Esophagus muscularis mucosa (tissue), 4 donors: ENCODE measurements around the gene NR1H2. TPM values are rescaled to one million over a fixed set of nuclear protein-coding genes. Genes with fewer than 3 reads are reported as not detected.

Experiments
- DNase-seq: peaks from one replicate; pipeline ENCODE4 v3.0.0-alpha.2; 2017; ENCODE audit errors: extremely low spot score
- H3K27ac ChIP-seq, 4 donors: fragments of 200-600 bp; sonication (generic); replicated peaks in 1 of 4; 1 replicate in 3 of 4; 2 replicates in 1 of 4; pipeline ENCODE4 v1.5.1; 2016 to 2019; ENCODE audit warnings: mild to moderate bottlenecking in 1 of 4
- H3K27me3 ChIP-seq, 4 donors: fragments of 200-600 bp; sonication (generic); one replicate each; pipeline versions ENCODE4 v1.5.1 to v1.6.0; 2016 to 2019
- H3K36me3 ChIP-seq, 4 donors: fragments of 200-600 bp; sonication (generic); one replicate each; pipeline ENCODE4 v1.5.1; 2016 to 2019
- H3K4me1 ChIP-seq, 4 donors: fragments of 200-600 bp; sonication (generic); one replicate each; pipeline ENCODE4 v1.5.1; 2016 to 2019
- H3K4me3 ChIP-seq, 4 donors: fragments of 200-600 bp; sonication (generic); 1 replicate in 2 of 4; 2 replicates in 2 of 4; pipeline ENCODE4 v1.5.1; 2016 to 2019; ENCODE audit warnings: mild to moderate bottlenecking in 4 of 4, moderate library complexity in 1 of 4
- H3K9me3 ChIP-seq, 4 donors: fragments of 200-600 bp; sonication (generic); 1 replicate in 3 of 4; 2 replicates in 1 of 4; pipeline ENCODE4 v1.5.1; 2016 to 2019
- EP300 ChIP-seq: sonication (generic); formaldehyde crosslinking; IDR thresholded peaks from one replicate; pipeline ENCODE4 v1.6.1; 2017; ENCODE audit warnings: antibody characterized with exemption
- POLR2A ChIP-seq: fragments of 450-650 bp; IDR thresholded peaks from one replicate; pipeline ENCODE4 v1.6.1; 2017; ENCODE audit warnings: antibody characterized with exemption, moderate library complexity, mild to moderate bottlenecking, low read depth
- POLR2AphosphoS5 ChIP-seq, 2 donors: sonication (generic); formaldehyde crosslinking; IDR thresholded peaks; one replicate each; pipeline ENCODE4 v1.6.1; 2017; ENCODE audit warnings: antibody characterized with exemption in 2 of 2
- WGBS: methylation state at CpG from one replicate; pipeline ENCODE4 v1.1.5; 2018; 5-methylcytosine and 5-hydroxymethylcytosine counted together
- intact Hi-C: fragments of 100-400 bp; cut with DNase I; formaldehyde crosslinking; loops from one replicate; pipeline ENCODE4 v1.15.1; 2023
- total RNA-seq, 4 donors: library from RNA; depleted of rRNA; stranded (reverse); fragments of >200 nt; gene quantifications; one replicate each; pipeline versions ENCODE4 v1.1.0 to v1.2.1, GENCODE V29; 2016
- TF ChIP-seq, protein P1 (sequence below), 3 experiments: fragments of 200-600 bp in 2 of 3; fragments of 450-650 bp in 1 of 3; sonication (generic) in 2 of 3; IDR thresholded peaks; one replicate each; pipeline ENCODE4 v1.5.1; 2017 to 2019; ENCODE audit warnings: antibody characterized with exemption in 3 of 3, mild to moderate bottlenecking in 2 of 3, moderate library complexity in 1 of 3

The NR1H2 gene
- total RNA-seq, 4 donors from 2014 or later = 123 to 224 (median 191) TPM

GRCh38 chr19:50380137-50380536, 3.9 kb downstream of the NR1H2 start:
- H3K4me1 ChIP-seq = peaks cover 33 to 43% (median 38%) of the 10 kb centered on the region in 4 donors
- no peak overlapping the region for H3K4me3 ChIP-seq
- H3K36me3 ChIP-seq = peaks cover 45 to 62% (median 58%) of the 10 kb centered on the region in 4 donors
- no peak for TF ChIP-seq POLR2AphosphoS5 (IDR thresholded peaks at IDR 0.05)
- no peak for TF ChIP-seq EP300
- TF ChIP-seq, protein P1, sequence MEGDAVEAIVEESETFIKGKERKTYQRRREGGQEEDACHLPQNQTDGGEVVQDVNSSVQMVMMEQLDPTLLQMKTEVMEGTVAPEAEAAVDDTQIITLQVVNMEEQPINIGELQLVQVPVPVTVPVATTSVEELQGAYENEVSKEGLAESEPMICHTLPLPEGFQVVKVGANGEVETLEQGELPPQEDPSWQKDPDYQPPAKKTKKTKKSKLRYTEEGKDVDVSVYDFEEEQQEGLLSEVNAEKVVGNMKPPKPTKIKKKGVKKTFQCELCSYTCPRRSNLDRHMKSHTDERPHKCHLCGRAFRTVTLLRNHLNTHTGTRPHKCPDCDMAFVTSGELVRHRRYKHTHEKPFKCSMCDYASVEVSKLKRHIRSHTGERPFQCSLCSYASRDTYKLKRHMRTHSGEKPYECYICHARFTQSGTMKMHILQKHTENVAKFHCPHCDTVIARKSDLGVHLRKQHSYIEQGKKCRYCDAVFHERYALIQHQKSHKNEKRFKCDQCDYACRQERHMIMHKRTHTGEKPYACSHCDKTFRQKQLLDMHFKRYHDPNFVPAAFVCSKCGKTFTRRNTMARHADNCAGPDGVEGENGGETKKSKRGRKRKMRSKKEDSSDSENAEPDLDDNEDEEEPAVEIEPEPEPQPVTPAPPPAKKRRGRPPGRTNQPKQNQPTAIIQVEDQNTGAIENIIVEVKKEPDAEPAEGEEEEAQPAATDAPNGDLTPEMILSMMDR (IDR thresholded peaks at IDR 0.05) = no peak
- no peaks in the 10 kb centered on the region for H3K9me3 ChIP-seq
- no peak overlapping the region for H3K27ac ChIP-seq
- DNase-seq = no peak
- intact Hi-C loops = no loop called here
- no peaks in the 10 kb centered on the region for H3K27me3 ChIP-seq
- 75% methylated on average over 11 of the region's 11 CpGs for WGBS

GRCh38 chr19:50380751-50381151, 4.5 kb downstream of the NR1H2 start:
- 84% methylated on average over 5 of the region's 8 CpGs for WGBS
- H3K4me1 ChIP-seq = peaks cover 34 to 46% (median 38%) of the 10 kb centered on the region in 4 donors
- no peak overlapping the region for H3K4me3 ChIP-seq
- H3K9me3 ChIP-seq = no peaks in the 10 kb centered on the region
- intact Hi-C loops = no loop called here
- peaks cover 45 to 62% (median 58%) of the 10 kb centered on the region in 4 donors for H3K36me3 ChIP-seq
- H3K27ac ChIP-seq = no peak overlapping the region
- DNase-seq = no peak
- no peaks in the 10 kb centered on the region for H3K27me3 ChIP-seq
- TF ChIP-seq EP300 = no peak

DNA sequence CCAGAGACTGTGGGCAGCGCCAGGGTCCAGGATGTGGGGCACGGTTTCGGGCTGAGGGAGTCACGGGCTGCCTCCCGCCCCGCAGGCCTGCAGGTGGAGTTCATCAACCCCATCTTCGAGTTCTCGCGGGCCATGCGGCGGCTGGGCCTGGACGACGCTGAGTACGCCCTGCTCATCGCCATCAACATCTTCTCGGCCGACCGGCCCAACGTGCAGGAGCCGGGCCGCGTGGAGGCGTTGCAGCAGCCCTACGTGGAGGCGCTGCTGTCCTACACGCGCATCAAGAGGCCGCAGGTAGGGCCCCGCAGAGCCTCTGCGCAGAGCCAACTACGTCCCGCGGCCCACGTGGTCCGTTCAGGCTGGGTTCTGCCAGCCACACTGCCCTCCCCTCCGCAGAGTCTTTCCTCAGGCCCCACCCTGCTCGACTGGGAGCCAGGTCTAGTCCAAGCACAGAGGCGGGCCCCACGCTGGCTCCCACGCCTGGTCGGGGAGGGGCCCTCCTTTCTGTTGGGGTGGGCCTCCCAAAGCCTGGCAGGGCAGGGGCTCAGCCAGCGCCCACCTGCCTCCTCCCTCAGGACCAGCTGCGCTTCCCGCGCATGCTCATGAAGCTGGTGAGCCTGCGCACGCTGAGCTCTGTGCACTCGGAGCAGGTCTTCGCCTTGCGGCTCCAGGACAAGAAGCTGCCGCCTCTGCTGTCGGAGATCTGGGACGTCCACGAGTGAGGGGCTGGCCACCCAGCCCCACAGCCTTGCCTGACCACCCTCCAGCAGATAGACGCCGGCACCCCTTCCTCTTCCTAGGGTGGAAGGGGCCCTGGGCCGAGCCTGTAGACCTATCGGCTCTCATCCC, 5.8 kb downstream of the NR1H2 start:
- TF ChIP-seq EP300 (no peak), POLR2A (no peak), POLR2AphosphoS5 (IDR thresholded peaks at IDR 0.05) (no peak)
- TF ChIP-seq, protein P1 (IDR thresholded peaks at IDR 0.05) = no peak
- Histone ChIP-seq H3K36me3 (peaks cover 45 to 64% (median 59%) of the 10 kb centered on the region in 4 donors), H3K27me3 (no peaks in the 10 kb centered on the region), H3K27ac (no peak overlapping the region), H3K9me3 (no peaks in the 10 kb centered on the region), H3K4me3 (no peak overlapping the region), H3K4me1 (peaks cover 24 to 39% (median 30%) of the 10 kb centered on the region in 4 donors)
- intact Hi-C loops = no loop called here
- no peak for DNase-seq
- 91% methylated on average over 27 of the region's 58 CpGs for WGBS

GRCh38 chr19:50383001-50383851, 7.0 kb downstream of the NR1H2 start:
- Histone ChIP-seq H3K27ac (peak overlapping the region; percentile 88 to 93 (median 90)), H3K27me3 (no peaks in the 10 kb centered on the region), H3K9me3 (no peaks in the 10 kb centered on the region), H3K4me3 (peak overlapping the region; percentile 69 to 86 (median 74)), H3K4me1 (peaks cover 20 to 31% (median 24%) of the 10 kb centered on the region in 4 donors), H3K36me3 (peaks cover 36 to 63% (median 53%) of the 10 kb centered on the region in 4 donors)
- no peak for DNase-seq
- 43% methylated on average over 20 of the region's 21 CpGs for WGBS
- TF ChIP-seq, protein P1 (IDR thresholded peaks at IDR 0.05) = no peak
- TF ChIP-seq POLR2AphosphoS5 (IDR thresholded peaks at IDR 0.05) (no peak), EP300 (no peak), POLR2A (no peak)
- intact Hi-C loops = no loop called here
